ENCODE results near the gene CERS6.

CERS6 gene

GRCh38 chr2:168683996-168684395 lies 227.9 kb downstream of the CERS6 start:
- no peak for DNase-seq

- no peak for DNase-seq
These were observed 229.0 kb downstream of the CERS6 start for GRCh38 chr2:168684921-168685599.

GRCh38 chr2:168685600-168686451 lies 229.8 kb downstream of the CERS6 start:
- no peak for DNase-seq

- no peak for DNase-seq
These were observed 230.6 kb downstream of the CERS6 start for GRCh38 chr2:168686452-168687191.

GRCh38 chr2:168687314-168687713 lies 231.2 kb downstream of the CERS6 start:
- DNase-seq = no peak

- no peak for DNase-seq
These were observed 234.4 kb downstream of the CERS6 start for GRCh38 chr2:168690381-168690885.

- DNase-seq = no peak
These were observed 235.1 kb downstream of the CERS6 start for GRCh38 chr2:168691221-168691620.

GRCh38 chr2:168692132-168692744 lies 236.2 kb downstream of the CERS6 start:
- DNase-seq = no peak

- DNase-seq = no peak
These were observed 238.1 kb downstream of the CERS6 start for GRCh38 chr2:168694173-168694572.

GRCh38 chr2:168694866-168695265 lies 238.8 kb downstream of the CERS6 start:
- no peak for DNase-seq

GRCh38 chr2:168697668-168698121 lies 241.6 kb downstream of the CERS6 start:
- no peak for DNase-seq

GRCh38 chr2:168698969-168699368 lies 242.9 kb downstream of the CERS6 start:
- DNase-seq = no peak

- DNase-seq = no peak
These were observed 243.9 kb downstream of the CERS6 start for GRCh38 chr2:168699844-168700417.

- DNase-seq = no peak
These were observed 244.7 kb downstream of the CERS6 start for GRCh38 chr2:168700615-168701245.

GRCh38 chr2:168702579-168702978 lies 246.5 kb downstream of the CERS6 start:
- no peak for DNase-seq

GRCh38 chr2:168703926-168704325 lies 247.9 kb downstream of the CERS6 start:
- DNase-seq = no peak

GRCh38 chr2:168705534-168706470 lies 249.7 kb downstream of the CERS6 start:
- no peak for DNase-seq

GRCh38 chr2:168706806-168707205 lies 250.7 kb downstream of the CERS6 start:
- no peak for DNase-seq

- DNase-seq = no peak
These were observed 252.0 kb downstream of the CERS6 start for GRCh38 chr2:168708080-168708479.

GRCh38 chr2:168710754-168711467 lies 254.8 kb downstream of the CERS6 start:
- no peak for DNase-seq
